NT2/D1 (cell line): ENCODE results near the gene CSE1L.

Experiments
- SUZ12 ChIP-seq: IDR thresholded peaks from 2 replicates; pipeline ENCODE4 v1.6.1; 2011; ENCODE audit not compliant: insufficient read length, insufficient read depth; ENCODE audit errors: extremely low read depth
- YY1 ChIP-seq: IDR thresholded peaks from 2 replicates; pipeline ENCODE4 v1.6.1; 2011; ENCODE audit not compliant: insufficient read length, insufficient read depth
- ZNF274 ChIP-seq: IDR thresholded peaks from 2 replicates; pipeline ENCODE4 v1.6.1; 2011; ENCODE audit warnings: mild to moderate bottlenecking, low read depth, low read length

- TF ChIP-seq YY1 (no peak), SUZ12 (no peak), ZNF274 (no peak)
Measured at GRCh38 chr20:49136817-49137571, 90.9 kb downstream of the CSE1L start.
